Measurements from ENCODE around the gene NXPE4.

The NXPE4 gene

GRCh38 chr11:114559425-114560310 is 35.9 kb downstream of the NXPE4 start, which contains the start of gene NXPE1:
TSS of gene NXPE1 (minus strand) at chr11:114559881. CDS start at chr11:114551201, 8,680 bp downstream.
- no peak for DNase-seq

- no peak for DNase-seq
Measured at GRCh38 chr11:114556135-114556534, 39.5 kb downstream of the NXPE4 start.

- no peak for DNase-seq
Measured at GRCh38 chr11:114553642-114554041, 41.9 kb downstream of the NXPE4 start.

DNA sequence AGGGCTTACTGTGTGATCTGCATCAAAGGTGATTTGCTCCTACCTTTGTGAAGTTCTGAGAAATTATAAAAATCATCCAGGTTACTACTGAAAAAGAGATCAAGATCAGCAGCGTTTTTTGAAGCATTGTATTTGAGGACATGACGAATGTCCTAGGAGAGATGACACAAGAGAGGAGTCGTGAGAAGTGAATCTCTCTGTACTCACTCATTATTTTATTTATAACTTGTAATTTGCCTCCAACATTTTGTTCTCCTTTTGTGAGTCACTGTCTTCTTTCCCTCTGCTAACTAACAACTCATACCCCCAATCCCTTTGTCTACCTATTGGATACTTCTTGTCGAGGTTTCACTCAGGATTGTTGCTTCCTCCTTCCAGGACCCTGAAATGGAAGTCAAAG is 44.5 kb downstream of the NXPE4 start:
- DNase-seq: no peak

GRCh38 chr11:114525682-114526081 is 69.9 kb downstream of the NXPE4 start:
- DNase-seq: no peak

- DNase-seq: no peak
Measured at GRCh38 chr11:114524122-114524521, 71.5 kb downstream of the NXPE4 start.

DNA sequence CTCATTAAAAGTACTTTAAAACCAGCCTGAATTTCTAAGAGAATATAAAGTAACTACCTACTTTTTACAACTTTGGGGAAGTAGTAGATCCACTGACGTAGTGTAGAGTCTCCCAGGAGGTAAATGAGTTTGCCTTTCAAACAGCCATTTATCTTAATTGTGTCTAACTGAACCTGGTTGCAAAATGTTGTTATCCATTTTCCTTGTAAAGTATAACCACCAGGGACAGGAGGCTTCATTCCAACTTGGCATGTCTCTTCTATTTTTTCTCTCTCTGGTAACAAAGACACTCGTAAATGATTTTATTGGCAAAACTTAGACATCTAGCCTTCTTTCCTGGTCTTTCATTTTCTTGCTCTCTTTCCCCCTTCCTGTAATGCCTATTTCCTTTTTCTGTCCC is 72.8 kb downstream of the NXPE4 start:
- no peak for DNase-seq
